Activated CD4-positive, alpha-beta T cell treated with anti-CD3 and anti-CD28 coated beads, Interleukin-2, amount 50 U/mL, for 4 hours (primary cell): ENCODE measurements around the gene KIF25.
"Not testable (repeated sequence)": the region's sequence is repeated elsewhere in the genome, so short reads cannot be mapped to it uniquely, and the experiment has no call there.

Source experiments
- DNase-seq, 2 experiments: peaks; one replicate each; pipeline ENCODE4 v3.0.0-alpha.2; 2020

Gene KIF25

DNA sequence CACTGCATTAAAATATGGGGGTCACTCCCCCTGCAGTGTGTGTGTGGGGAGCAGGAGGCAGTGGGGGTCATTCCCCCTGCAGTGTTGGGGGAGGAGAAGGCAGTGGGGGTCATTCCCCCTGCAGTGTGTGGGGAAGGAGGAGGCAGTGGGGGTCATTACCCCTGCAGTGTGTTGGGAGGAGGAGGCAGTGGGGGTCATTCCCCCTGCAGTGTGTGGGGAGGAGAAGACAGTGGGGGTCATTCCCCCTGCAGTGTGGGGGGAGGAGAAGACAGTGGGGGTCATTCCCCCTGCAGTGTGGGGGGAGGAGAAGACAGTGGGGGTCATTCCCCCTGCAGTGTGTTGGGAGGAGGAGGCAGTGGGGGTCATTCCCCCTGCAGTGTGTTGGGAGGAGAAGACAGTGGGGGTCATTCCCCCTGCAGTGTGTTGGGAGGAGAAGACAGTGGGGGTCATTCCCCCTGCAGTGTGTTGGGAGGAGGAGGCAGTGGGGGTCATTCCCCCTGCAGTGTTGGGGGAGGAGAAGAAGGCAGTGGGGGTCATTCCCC lies 21.3 kb upstream of the KIF25 start:
- not testable (repeated sequence) for DNase-seq

DNA sequence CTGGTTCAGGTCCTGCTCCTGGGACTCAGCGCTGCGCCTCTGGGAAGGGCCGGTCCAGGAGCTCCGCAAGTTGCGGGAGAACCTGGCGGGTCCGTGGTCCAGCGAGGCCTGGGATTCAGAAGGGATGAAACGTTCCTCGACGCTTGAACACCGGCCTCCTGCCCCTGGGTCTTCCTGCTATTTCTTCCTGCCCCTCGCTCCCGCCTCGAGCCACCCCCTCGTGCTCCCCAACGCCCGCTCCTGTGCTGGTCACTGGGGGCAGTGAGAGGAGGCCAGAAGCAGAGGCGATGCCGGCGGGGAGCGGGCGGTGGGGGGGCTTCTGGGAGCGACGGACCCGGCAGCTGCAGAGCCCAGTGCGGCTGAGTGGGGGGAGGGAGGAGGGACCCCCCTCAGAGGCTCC lies 20.8 kb upstream of the KIF25 start:
- no peak for DNase-seq

DNA sequence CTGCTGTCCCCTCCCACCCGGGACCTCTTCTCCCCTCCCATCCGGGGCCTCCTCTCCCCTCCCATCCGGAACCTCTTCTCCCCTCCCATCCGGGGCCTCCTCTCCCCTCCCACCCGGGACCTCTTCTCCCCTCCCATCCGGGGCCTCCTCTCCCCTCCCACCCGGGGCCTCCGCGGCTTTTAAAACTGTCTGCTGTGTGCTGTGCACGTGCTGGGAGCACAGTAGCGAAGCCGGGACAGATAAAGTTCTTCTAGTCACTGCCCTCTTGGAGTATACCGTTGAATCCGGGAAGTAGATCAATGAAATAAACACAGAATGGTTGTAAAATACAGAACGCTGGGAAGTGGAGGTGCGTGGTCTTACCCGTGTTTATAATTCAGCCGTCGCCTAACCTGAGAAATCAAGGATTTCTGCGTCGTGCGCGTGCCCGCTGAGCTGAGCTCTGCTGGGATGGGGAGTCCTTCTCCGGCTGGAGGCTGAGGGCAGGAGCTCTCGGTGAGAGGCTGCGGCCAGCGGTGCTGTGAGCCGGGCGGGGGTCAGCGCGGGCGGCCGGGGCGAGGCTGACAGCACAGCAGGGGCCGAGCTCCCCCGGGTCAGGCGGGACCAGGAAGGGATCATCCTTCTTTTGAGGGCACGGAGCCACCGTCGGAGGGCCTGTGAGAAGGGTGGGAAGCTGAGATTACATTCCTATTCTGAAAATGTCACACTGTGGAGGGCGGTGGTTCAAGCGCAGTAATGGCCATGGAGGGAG lies 19.6 kb upstream of the KIF25 start:
- DNase-seq: no peak

DNA sequence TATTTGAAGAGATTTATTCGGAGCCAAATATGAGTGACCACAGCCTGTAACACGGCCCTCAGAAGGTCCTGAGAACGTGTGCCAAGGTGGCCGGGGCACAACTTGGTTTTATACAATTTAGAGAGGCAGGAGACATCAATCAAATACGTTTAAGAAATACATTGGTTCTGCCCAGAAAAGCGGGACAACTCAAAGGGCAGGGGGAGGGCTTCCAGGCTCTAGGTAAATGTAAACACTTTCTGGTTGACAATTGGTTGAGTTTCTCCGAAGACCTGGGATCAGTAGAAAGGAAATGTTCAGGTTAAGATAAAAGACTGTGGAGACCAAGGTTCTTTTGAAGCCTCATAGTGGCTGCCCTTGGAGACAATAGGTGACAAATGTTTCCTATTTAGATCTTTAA lies 18.9 kb upstream of the KIF25 start:
- DNase-seq: no peak

DNA sequence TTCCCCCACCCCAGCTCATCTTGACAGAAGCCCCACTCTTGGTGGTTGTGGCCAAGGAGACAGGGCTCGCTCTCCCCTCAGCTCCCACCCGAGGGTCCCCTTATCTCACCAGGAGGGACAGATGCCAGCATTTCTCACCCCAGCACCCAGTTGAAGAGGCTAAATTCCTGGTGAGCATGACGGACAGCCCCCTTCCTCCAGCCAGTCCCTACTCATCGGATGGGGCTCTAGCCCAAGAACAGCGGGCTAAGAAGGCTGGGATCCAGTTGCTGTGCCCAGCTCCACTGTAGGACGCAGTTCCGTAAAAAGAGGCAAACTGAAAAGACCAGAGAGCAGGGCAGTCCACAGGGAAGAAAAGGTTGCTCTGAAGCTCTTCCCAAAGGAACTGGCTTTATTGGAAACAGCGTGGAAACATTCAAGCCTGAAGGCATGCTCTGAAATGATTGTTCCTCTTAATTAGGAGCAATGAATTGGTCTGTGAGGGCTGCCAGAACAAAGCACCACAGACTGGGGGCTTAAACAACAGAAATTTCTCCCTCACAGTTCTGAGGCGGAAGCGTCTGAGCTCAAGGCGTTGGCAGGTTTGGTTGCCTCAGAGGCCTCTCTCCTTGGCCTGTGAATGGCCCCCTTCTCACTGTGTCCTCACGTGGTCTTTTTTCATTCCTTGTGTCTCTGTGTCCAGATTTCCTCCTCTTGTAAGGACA lies 17.9 kb upstream of the KIF25 start:
- no peak for DNase-seq

DNA sequence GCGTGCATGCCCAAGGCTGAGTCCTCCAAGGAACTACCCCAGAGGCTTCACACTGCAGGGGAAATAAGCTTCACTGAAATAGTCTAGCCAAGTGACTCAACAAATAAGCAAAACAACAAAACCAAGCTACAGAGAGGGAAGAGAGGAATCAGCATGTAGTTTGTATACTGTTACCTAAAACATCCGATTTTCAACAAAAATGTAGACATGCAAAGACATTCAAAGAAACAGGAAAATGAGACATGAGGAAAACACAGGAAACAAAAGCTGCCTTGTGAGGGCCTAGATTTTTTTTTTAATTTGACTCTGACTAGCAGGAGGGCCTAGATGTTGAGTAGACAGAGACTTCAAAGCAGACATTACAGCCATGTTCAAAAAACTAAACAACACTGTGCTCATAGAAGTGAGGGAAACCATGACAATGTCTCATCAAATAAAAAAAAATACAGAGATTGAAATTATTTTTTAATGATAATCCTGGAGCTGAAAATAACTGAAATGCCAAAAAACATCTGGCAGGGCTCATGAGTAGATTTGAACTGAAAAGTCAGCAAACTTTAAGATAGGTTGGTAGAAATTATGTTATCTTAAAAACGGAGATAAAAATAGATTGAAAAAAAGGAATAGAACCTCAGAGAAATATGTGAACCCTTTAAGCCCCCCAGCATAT lies 16.4 kb upstream of the KIF25 start:
- DNase-seq: no peak

DNA sequence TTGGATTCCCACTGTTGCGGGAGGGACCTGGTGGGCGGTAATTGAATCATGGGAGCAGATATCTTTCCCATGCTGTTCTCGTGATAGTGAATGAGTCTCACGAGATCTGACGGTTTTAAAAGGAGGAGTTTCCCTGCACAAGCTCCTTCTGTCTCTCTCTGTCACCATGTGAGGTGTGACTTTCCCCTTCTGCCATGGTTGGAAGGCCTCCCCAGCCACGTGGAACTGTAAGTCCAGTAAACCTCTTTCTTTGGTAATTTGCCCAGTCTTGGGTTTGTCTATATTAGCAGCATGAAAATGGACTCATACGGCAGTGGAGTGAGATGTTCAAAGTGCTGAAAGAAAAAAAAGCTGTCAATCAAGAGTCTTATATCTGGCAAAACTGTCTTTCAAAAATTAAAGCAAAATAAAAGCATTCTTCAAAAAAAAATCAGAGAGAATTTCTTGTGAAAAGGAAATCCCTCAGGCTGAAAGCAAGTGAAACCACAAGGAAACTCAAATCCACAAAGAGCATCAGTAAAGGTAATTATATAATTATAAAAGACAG lies 15.5 kb upstream of the KIF25 start:
- DNase-seq: no peak

DNA sequence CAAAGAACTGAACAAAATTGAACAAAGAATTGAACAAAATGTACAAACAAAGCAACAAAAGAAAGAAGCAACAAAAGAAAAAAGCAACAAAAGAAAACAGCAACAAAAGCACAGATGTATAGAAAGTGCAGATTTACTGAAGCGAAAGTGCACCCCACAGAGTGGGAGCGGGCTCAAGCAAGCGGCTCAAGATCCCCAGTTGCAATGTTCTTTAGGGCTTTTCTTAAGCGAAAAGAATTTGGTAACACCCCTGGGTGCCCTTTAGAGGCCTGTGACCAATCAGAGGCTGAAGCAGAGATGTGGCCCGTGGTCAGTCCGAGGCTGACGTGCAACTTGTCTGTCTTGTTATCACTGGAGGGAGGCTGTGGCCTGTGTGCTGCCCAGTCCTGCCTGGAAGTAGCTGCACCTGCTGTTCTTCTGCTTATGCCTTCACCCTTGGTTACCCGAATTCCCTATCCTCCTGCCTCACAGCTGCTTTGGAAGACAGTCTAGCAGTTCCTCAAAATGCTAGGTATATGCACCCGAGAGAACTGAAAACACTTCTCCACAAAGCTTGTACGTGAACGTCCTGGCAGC lies 13.2 kb upstream of the KIF25 start:
- DNase-seq: no peak

DNA sequence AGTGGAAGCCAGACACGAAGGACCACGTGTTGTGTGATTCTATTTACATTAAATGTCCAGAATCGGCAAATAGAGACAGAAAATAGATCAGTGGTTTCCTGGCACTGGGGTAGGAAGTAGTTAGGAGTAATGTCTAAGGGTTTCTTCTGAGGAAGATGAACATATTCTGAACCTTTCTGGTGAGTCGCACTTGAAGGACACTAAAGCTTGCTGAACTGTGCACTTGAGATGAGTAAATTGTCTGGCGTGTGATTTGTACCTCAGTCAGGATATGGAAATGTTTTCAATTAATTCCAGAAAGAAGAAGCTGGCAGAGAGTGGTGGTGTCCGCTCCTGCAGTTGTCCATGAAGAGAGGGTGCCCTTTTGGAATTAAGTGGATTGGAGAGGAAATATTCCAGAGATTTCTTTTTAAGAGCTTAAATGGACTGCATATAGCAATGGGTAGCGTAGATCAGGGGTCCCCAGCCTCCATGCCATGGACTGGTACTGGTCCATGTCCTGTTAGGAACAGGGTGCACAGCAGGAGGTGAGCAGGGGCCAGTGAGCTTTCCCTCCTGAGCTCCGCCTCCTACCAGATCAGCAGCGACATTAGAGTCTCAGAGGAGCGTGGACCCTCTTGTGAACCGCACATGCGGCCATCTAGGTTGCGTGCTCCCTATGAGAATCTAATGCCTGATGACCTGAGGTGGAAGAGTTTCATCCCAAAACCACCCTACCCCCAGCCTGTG lies 12.4 kb upstream of the KIF25 start:
- DNase-seq: no peak

DNA sequence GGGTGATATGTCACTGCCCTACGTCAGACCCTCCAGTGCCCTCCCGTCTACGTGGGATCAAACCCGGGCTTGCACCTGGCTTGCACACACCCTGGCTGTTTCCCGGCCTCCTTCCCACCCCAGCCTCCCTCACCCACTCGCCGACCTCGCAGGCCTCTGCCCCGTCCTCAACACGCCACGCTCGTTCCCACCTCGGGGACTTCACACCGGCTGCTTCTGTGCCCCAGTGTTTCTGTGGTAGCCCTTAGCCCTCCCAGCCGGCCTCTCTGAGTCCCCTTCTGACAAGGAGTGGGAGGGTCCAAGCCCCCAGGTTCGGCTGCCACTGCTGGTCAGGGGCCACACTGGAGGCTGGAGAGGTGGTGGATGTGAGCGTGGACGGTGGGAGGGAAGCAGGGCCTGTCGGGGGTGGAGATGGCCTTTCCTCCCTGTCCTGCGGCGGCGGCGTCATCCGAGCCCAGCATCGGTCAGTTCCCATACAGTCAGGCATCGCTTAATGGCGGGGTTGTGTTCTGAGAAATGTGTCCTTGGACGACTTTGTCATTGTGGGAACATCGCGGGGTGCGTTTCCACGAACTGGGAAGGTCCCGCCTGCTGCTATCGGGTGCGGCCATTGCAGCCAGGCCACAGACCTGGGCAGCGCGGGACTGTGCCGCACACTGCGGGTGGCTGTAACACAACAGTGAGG lies 11.4 kb upstream of the KIF25 start:
- DNase-seq: no peak

DNA sequence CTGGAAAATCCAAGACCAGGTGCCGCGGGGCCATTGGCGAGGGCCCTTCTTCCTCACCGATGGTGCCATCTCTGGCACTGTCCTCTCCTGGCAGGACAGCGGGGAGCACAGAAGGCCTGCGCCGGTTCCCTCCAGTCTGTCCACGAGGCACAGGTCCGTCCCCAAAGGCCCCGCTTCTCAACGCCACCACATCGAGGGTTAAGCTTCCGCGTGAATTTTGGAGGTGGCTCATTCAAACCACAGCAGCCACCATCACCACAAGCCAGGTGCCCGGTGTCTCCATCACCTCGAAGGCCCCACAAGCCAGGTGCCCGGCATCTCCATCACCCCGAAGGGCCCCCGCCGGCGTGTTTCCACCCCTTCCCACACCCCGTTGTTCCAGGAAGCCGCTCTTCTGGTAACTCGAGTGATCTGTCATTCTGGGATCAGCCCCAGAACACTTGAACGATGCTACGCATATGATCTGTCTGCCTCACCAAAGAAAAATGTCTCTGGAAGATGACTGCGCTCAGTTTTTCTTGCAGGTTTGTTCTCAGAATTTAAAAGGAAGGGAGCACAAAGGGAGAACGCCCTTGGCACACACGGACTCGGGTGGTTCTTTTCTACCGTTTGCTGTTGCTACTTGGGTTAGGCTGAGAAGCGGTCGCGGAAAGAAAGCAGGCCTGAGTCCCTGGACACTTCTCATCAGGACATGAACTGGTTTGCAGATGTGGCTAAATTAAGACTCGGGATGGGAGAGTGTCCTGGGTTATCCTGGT lies 9.9 kb upstream of the KIF25 start:
- no peak for DNase-seq

DNA sequence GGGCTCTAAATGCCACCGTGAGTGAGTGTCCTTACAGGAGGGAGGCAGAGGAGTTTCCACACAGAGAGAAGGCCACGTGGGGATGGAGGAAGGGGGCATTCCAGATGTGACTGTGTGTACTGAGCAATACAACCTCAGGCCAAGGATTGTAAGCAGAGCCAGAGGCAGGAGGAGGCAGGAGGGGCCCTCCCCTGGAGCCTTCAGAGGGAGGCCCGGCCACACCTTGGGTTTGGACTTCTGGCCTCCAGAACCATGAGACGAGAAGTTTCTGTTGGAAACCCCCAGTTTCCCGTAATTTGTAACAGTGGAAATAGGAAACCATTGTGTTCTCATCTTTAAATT lies 9.3 kb upstream of the KIF25 start:
- no peak for DNase-seq

DNA sequence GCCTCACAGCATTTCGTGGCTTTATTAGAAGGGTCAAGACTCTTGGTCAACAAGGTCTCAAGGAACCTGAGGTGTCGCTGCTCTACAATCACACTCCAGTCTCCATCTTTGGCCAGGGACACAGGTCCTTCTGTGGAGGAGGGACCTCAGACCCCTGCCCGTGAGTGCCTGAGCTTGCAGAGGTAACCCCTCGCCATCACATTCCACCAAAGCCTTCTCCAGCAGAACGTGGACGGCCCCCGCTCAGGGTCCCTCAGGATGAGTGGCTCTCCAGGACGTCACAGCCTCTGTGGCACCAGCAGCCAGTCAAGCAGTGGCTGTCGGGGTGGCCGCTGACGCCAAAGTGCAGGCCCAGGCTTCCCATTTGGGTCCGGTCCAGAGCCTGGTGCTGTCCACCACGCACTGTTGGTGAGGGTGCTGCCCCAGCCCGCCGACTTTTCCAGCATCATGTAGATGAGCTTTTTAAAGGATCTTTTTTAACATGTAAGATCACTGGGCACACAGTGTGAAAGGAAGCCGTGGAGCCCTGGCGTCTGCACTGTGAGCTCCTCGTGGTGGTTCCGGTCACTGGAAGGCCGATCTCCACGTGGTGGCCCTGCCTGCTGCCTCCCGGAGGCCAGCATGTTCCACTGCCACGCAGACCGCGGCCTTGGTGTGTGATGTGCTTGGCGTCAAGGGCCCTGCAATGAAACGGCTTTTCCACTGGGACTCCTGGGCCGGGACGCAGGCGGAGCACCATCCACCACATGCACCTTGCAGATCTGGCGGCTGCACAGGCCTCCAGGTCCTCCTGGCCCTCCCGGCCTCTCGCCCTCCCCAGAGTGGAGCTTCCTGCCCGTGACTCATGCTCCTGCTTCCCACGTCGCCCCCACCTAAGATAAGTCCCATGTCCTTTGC lies 8.3 kb upstream of the KIF25 start:
- no peak for DNase-seq

DNA sequence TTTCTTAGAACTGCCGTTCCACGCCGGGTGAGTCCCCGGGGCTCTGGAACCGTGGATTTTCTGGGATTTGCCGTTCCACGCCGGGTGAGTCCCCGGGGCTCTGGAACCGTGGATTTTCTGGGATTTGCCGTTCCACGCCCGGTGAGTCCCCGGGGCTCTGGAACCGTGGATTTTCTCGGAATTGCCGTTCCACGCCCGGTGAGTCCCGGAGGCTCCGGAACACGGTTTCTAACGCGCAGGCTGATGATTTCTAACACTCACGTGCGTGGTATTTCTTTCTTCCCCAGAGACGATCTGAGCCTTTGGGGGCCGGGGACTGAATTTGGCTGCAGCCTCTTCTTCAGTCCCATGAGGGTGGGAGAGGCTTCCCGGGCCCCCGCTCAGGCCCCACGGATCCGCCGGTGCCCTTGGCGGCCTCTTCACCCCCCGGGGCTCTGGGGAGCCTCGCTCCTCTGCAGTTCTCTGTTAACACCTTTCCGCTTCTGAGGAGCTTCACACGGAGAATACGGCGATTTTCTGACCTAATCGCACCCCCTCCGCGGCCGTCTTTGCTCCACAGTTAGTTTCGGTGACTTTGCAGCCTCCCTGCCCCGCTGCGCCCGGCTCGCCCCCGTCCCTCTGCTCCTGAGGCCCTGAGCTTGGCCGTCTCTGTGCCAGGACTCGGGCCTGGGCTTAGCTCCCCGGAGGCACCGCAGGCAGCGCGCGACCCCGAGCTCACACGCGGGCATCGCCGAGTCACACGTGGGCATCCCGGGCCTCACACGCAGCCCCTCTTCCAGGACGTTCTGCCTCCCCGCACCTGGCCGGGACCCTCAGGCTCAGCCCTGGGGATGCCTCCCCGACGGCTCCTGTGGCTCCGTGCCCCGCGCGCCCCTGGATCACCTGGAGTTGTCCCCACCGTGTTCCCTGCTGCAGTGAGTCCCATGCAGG lies 7.2 kb upstream of the KIF25 start:
- no peak for DNase-seq

DNA sequence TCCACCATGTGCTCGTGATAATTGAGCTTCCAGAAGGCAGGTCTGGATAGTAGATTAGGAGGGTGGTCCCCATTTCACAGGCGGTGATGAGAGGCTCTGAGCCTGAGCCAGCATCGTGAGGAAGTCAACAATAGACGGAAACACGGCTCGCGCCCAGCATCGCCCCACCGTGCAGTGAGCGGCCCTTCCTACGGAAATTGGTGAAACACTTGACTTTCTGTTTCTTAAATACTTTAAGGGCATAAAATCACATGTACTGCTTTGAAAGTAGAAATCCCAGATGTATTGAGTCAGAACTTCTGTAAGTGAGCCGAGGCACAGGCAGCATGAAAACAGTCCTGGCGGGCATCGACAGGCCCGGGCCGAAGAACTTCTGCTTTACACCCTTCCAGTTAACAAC lies 4.3 kb upstream of the KIF25 start:
- DNase-seq: no peak

DNA sequence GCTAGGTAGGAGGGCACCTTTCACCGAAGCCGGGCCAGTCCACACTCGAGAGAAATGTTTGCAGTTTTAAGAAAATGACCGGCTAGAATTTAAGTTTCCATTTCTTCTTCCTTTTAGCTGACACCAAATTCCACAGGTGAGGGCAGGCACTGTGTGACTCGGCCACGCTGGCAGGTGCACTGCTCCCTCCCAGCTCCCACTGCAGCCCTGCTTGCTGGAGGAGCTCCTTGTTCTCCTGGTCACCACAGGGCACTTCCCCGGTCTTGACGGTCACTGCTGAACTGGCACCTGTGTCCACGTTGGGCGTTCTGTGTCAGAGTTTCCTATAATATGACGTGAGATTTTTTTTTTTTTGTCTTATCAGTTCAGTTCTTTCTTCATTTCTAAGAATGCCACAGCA lies 3.6 kb upstream of the KIF25 start:
- DNase-seq: no peak

DNA sequence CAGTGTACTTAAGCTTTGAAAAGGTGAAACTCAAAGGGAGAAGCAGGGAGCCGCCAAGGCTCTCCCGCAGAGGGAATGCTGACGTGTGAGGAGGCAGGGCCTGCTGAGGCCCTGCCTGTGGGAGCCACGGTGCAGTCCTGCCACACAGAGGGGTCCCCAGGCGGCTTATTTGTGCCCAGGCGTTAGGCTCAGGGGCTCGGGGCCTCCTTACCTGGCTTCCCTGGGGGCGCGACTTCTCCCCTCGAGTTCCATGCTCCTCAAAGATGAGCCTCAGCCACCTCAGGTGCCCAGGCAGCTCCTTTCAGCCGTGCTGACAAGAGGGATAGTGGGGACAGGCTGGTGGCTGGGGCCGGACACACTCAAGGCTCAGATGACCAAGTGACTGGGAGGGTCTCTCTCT lies 2.2 kb upstream of the KIF25 start:
- DNase-seq: no peak

DNA sequence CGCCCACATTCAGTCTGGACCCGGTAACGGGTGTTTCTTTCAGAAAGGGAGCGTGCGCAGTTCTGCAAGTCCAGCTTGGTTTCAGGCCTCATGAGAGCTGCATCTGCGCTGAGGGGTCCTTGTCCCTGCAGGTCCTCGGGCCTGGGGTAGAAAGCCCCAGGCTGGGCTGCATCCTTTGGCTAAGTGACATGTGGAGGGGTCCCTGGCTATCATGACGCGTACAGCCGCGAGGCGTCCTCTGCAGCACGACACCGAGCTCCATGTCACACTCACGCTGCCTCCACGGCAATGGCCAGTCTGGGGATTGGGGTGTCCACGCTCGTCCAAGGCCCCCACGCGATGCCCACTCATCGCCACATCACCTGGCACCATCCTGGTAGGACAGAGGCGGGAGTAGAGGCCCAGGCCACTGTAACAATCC lies 1.7 kb upstream of the KIF25 start:
- DNase-seq: no peak
